ENCODE results near the gene RDH13. TPM values are rescaled to one million over a fixed set of nuclear protein-coding genes. Genes with fewer than 3 reads are reported as not detected.
"Not testable (repeated sequence)": the region's sequence is repeated elsewhere in the genome, so short reads cannot be mapped to it uniquely, and the experiment has no call there.

Gene RDH13
- total RNA-seq, 1 experiment from 2014 or later = 43.3 TPM

GRCh38 chr19:55027472-55028337, 35.2 kb downstream of the RDH13 start:
- no TSS peak for BruUV-seq (replicated peaks)
- H3K4me1 Mint-ChIP-seq (ENCODE audit: low read depth, unreplicated experiment) = no peaks in the 10 kb centered on the region
- ChIA-PET CTCF (interaction anchor here (0.5 kb wide), 1 partner anchor 24 kb away, joined by 6 read pairs; no protein-coding TSS in a partner anchor), POLR2A (no interaction called here)
- no peak for DNase-seq
- peaks cover 29% of the 10 kb centered on the region for H3K9me3 Mint-ChIP-seq (ENCODE audit: unreplicated experiment)
- H3K27ac Mint-ChIP-seq (ENCODE audit: unreplicated experiment) = no peak overlapping the region
- H3K36me3 Mint-ChIP-seq (ENCODE audit: insufficient read depth, unreplicated experiment) = peaks cover 13% of the 10 kb centered on the region
- intact Hi-C loops (cut with micrococcal nuclease; ENCODE audit: unreplicated experiment) = no loop called here
- TF ChIP-seq CTCF (IDR thresholded peaks at IDR 0.05; ENCODE audit: insufficient read depth in 1 of 2, low read depth in 1 of 2, low read length in 1 of 2, severe bottlenecking in 1 of 2, unreplicated experiment in 1 of 2) = no peak
- Histone ChIP-seq H3K4me1 (no peaks in the 10 kb centered on the region), H3K27me3 (replicated peaks; ENCODE audit: control insufficient read depth, insufficient read depth, low read length) (no peaks in the 10 kb centered on the region), H3K9me3 (no peaks in the 10 kb centered on the region), H3K4me3 (ENCODE audit: low read depth, low read length) (no peak overlapping the region), H3K36me3 (ENCODE audit: control insufficient read depth, insufficient read depth, low read length) (no peaks in the 10 kb centered on the region)
- no peak overlapping the region for H3K4me3 Mint-ChIP-seq (ENCODE audit: unreplicated experiment)
- H3K27me3 Mint-ChIP-seq (ENCODE audit: insufficient read depth, unreplicated experiment) = no peaks in the 10 kb centered on the region

- H3K9me3 Mint-ChIP-seq (ENCODE audit: unreplicated experiment) = peaks cover 29% of the 10 kb centered on the region
- H3K4me3 Mint-ChIP-seq (ENCODE audit: unreplicated experiment); H3K27me3 Mint-ChIP-seq (ENCODE audit: insufficient read depth, unreplicated experiment); POLR2A ChIA-PET; BruUV-seq (replicated peaks); H3K9me3 ChIP-seq; DNase-seq; intact Hi-C loops (cut with micrococcal nuclease; ENCODE audit: unreplicated experiment); H3K4me3 ChIP-seq (ENCODE audit: low read depth, low read length); H3K36me3 ChIP-seq (ENCODE audit: control insufficient read depth, insufficient read depth, low read length); H3K27me3 ChIP-seq (replicated peaks; ENCODE audit: control insufficient read depth, insufficient read depth, low read length); CTCF ChIA-PET; H3K4me1 Mint-ChIP-seq (ENCODE audit: low read depth, unreplicated experiment); H3K4me1 ChIP-seq; H3K27ac Mint-ChIP-seq (ENCODE audit: unreplicated experiment): not testable (repeated sequence)
- peaks cover 13% of the 10 kb centered on the region for H3K36me3 Mint-ChIP-seq (ENCODE audit: insufficient read depth, unreplicated experiment)
Measured at GRCh38 chr19:55027140-55027471, 35.8 kb downstream of the RDH13 start.

GRCh38 chr19:55024111-55024510, 38.8 kb downstream of the RDH13 start:
- BruUV-seq (replicated peaks) = no TSS peak

GRCh38 chr19:55020351-55020750, 42.6 kb downstream of the RDH13 start:
- H3K27ac Mint-ChIP-seq (ENCODE audit: unreplicated experiment); BruUV-seq (replicated peaks); intact Hi-C loops (cut with micrococcal nuclease; ENCODE audit: unreplicated experiment); H3K4me3 ChIP-seq (ENCODE audit: low read depth, low read length); H3K27me3 ChIP-seq (replicated peaks; ENCODE audit: control insufficient read depth, insufficient read depth, low read length); POLR2A ChIA-PET; DNase-seq; H3K36me3 ChIP-seq (ENCODE audit: control insufficient read depth, insufficient read depth, low read length); H3K4me1 Mint-ChIP-seq (ENCODE audit: low read depth, unreplicated experiment); CTCF ChIA-PET; H3K27me3 Mint-ChIP-seq (ENCODE audit: insufficient read depth, unreplicated experiment); H3K9me3 ChIP-seq; H3K4me1 ChIP-seq; H3K4me3 Mint-ChIP-seq (ENCODE audit: unreplicated experiment): not testable (repeated sequence)
- Mint-ChIP-seq H3K9me3 (ENCODE audit: unreplicated experiment) (peaks cover 20% of the 10 kb centered on the region), H3K36me3 (ENCODE audit: insufficient read depth, unreplicated experiment) (peaks cover 34% of the 10 kb centered on the region)

More at GRCh38 chr19:55024111-55024510, 38.8 kb downstream of the RDH13 start:
- Histone ChIP-seq H3K9me3 (no peaks in the 10 kb centered on the region), H3K4me3 (ENCODE audit: low read depth, low read length) (no peak overlapping the region), H3K36me3 (ENCODE audit: control insufficient read depth, insufficient read depth, low read length) (no peaks in the 10 kb centered on the region), H3K27me3 (replicated peaks; ENCODE audit: control insufficient read depth, insufficient read depth, low read length) (no peaks in the 10 kb centered on the region), H3K4me1 (no peaks in the 10 kb centered on the region)
- ChIA-PET POLR2A (no interaction called here), CTCF (no interaction called here)
- no peak for DNase-seq
- Mint-ChIP-seq H3K4me3 (ENCODE audit: unreplicated experiment) (no peak overlapping the region), H3K27ac (ENCODE audit: unreplicated experiment) (no peak overlapping the region), H3K36me3 (ENCODE audit: insufficient read depth, unreplicated experiment) (peaks cover 24% of the 10 kb centered on the region), H3K27me3 (ENCODE audit: insufficient read depth, unreplicated experiment) (no peaks in the 10 kb centered on the region), H3K4me1 (ENCODE audit: low read depth, unreplicated experiment) (no peaks in the 10 kb centered on the region), H3K9me3 (ENCODE audit: unreplicated experiment) (peaks cover 29% of the 10 kb centered on the region)
- intact Hi-C loops (cut with micrococcal nuclease; ENCODE audit: unreplicated experiment) = no loop called here
- TF ChIP-seq CTCF (IDR thresholded peaks at IDR 0.05; ENCODE audit: insufficient read depth in 1 of 2, low read depth in 1 of 2, low read length in 1 of 2, severe bottlenecking in 1 of 2, unreplicated experiment in 1 of 2) = no peak

Data from Caco-2 (cell line).